MV-4-11 (cell line): ENCODE results near the gene MFN1.
"Not testable (repeated sequence)": the region's sequence is repeated elsewhere in the genome, so short reads cannot be mapped to it uniquely, and the experiment has no call there.

Source experiments
- DNase-seq: peaks from one replicate; lab custom pipeline; 2025; lab: John Stamatoyannopoulos, UW

The MFN1 gene

GRCh38 chr3:179347345-179348194, at the start of gene MFN1:
TSS of gene MFN1 (plus strand) at chr3:179347709. CDS start at chr3:179348852, 1,143 bp downstream.
- DNase-seq: peak; percentile 92

- no peak for DNase-seq
Observed at GRCh38 chr3:179297971-179298725, 49.4 kb upstream of the MFN1 start.

GRCh38 chr3:179299316-179299715, 48.2 kb upstream of the MFN1 start:
- no peak for DNase-seq

GRCh38 chr3:179299999-179300613, 47.4 kb upstream of the MFN1 start:
- DNase-seq: no peak

GRCh38 chr3:179301645-179302044, 45.9 kb upstream of the MFN1 start:
- no peak for DNase-seq

- DNase-seq: no peak
Observed at GRCh38 chr3:179302111-179302510, 45.4 kb upstream of the MFN1 start.

- DNase-seq: no peak
Observed at GRCh38 chr3:179304605-179305004, 42.9 kb upstream of the MFN1 start.

GRCh38 chr3:179307362-179307761, 40.1 kb upstream of the MFN1 start:
- not testable (repeated sequence) for DNase-seq

GRCh38 chr3:179308001-179308400, 39.5 kb upstream of the MFN1 start:
- no peak for DNase-seq

- peak; percentile 9 for DNase-seq
Observed at GRCh38 chr3:179309225-179310078, 38.1 kb upstream of the MFN1 start.

GRCh38 chr3:179318876-179319275, 28.6 kb upstream of the MFN1 start:
- no peak for DNase-seq

GRCh38 chr3:179321668-179322285, 25.7 kb upstream of the MFN1 start:
- DNase-seq: peak; percentile 39

GRCh38 chr3:179322286-179323196, 25.0 kb upstream of the MFN1 start, which contains the start of gene ZNF639:
TSS of gene ZNF639 (plus strand) at chr3:179323031. CDS start at chr3:179328294, 5,263 bp downstream.
- DNase-seq: peak; percentile 54

- peak; percentile 43 for DNase-seq
Observed at GRCh38 chr3:179323197-179324110, 24.1 kb upstream of the MFN1 start.

GRCh38 chr3:179324270-179324754, 23.2 kb upstream of the MFN1 start:
- no peak for DNase-seq

GRCh38 chr3:179330438-179330837, 17.1 kb upstream of the MFN1 start:
- DNase-seq: no peak

- DNase-seq: no peak
Observed at GRCh38 chr3:179332240-179332639, 15.3 kb upstream of the MFN1 start.

GRCh38 chr3:179333084-179333483, 14.4 kb upstream of the MFN1 start:
- DNase-seq: no peak
